Measurements from ENCODE around the gene C10orf105.

C10orf105 gene

DNA sequence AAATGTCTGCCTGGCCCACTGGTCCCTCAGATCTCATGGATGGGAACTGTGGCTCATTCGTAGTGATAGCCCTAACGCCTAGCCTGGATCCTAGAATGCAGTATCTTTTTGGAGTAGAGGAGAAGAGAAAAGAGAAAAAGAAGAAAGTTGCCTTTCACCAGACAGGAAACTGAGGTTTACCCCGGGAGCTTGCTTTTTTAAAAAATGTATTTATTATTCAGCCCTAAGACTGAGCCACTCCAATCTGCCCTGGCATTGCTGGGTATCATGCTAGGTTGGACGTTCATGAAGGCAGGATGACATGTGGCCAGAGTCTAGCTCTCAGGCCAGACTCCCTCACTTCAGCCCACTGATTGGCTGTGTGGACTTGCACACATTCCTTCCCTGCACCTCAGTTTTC lies 21.5 kb upstream of the C10orf105 start:
- TF ChIP-seq, protein P1, sequence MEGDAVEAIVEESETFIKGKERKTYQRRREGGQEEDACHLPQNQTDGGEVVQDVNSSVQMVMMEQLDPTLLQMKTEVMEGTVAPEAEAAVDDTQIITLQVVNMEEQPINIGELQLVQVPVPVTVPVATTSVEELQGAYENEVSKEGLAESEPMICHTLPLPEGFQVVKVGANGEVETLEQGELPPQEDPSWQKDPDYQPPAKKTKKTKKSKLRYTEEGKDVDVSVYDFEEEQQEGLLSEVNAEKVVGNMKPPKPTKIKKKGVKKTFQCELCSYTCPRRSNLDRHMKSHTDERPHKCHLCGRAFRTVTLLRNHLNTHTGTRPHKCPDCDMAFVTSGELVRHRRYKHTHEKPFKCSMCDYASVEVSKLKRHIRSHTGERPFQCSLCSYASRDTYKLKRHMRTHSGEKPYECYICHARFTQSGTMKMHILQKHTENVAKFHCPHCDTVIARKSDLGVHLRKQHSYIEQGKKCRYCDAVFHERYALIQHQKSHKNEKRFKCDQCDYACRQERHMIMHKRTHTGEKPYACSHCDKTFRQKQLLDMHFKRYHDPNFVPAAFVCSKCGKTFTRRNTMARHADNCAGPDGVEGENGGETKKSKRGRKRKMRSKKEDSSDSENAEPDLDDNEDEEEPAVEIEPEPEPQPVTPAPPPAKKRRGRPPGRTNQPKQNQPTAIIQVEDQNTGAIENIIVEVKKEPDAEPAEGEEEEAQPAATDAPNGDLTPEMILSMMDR (IDR thresholded peaks at IDR 0.05): no peak
- DNase-seq: no peak
- peaks cover 10% of the 10 kb centered on the region for H3K4me1 Mint-ChIP-seq
- no peaks in the 10 kb centered on the region for H3K36me3 Mint-ChIP-seq (ENCODE audit: low read depth)
- no peak overlapping the region for H3K27ac Mint-ChIP-seq
- peaks cover 12% of the 10 kb centered on the region for H3K27me3 Mint-ChIP-seq (ENCODE audit: low read depth, poor library complexity)
- H3K9me3 Mint-ChIP-seq: no peaks in the 10 kb centered on the region
- no peak overlapping the region for H3K4me3 Mint-ChIP-seq

DNA sequence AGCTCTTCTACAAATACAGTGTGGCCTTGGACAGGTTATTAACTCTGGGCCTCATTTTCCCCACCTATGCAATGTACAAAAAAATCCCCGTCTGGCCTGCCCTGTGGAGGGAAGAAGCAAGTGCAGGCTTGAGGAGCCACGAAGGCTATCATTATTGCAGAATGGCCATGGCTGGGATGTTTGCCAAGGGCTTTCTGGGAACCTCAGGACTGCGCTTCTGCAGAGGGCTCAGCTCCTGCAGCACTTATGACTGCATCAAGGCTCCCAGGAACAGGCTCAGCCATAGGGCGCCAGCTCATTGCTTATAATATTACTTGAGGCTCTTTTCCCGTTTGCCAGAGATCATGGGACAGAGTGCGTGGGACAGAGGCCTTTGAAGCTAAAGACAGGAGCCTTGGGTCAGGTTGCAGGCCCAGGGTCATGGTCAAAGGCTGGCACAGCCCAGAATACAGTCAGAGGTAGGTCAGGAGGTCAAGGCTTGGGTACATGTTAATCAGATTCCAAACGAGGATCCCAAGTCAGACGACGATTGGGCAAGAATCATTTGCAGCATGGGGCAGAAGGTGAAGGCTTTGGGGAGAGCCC lies 20.6 kb upstream of the C10orf105 start:
- DNase-seq: no peak
- peaks cover 5% of the 10 kb centered on the region for H3K4me1 Mint-ChIP-seq
- H3K4me3 Mint-ChIP-seq: no peak overlapping the region
- no peaks in the 10 kb centered on the region for H3K36me3 Mint-ChIP-seq (ENCODE audit: low read depth)
- H3K9me3 Mint-ChIP-seq: no peaks in the 10 kb centered on the region
- H3K27ac Mint-ChIP-seq: no peak overlapping the region
- H3K27me3 Mint-ChIP-seq (ENCODE audit: low read depth, poor library complexity): peaks cover 12% of the 10 kb centered on the region
- TF ChIP-seq, protein P1 (IDR thresholded peaks at IDR 0.05): no peak

DNA sequence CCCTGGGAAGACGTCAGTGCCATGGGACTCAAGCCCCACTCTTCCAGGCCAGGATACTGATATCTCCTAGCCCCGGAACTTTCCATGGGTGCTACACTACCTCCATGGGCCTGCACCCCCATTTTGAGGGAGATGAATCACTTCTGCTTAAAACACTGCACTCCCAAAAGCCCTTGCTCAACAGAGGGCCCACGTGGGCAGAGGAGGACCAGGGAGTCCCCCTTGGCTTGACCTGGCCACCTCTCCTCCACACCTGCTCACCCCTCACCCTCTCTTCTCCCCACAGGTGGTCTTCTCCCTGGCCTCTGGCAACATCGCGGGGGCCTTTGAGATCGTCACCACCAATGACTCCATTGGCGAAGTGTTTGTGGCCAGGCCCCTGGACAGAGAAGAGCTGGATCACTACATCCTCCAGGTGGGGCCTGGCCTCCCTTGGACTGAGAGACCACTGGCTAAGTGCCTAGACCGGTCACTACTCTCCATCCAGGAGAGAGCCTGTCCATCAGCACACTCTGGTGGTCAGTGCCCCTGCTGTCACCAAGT lies 19.9 kb upstream of the C10orf105 start:
- Mint-ChIP-seq H3K27ac (no peak overlapping the region), H3K36me3 (ENCODE audit: low read depth) (no peaks in the 10 kb centered on the region), H3K4me3 (no peak overlapping the region), H3K4me1 (peaks cover 5% of the 10 kb centered on the region), H3K27me3 (ENCODE audit: low read depth, poor library complexity) (peaks cover 12% of the 10 kb centered on the region), H3K9me3 (no peaks in the 10 kb centered on the region)
- DNase-seq: no peak
- TF ChIP-seq, protein P1 (IDR thresholded peaks at IDR 0.05): no peak

DNA sequence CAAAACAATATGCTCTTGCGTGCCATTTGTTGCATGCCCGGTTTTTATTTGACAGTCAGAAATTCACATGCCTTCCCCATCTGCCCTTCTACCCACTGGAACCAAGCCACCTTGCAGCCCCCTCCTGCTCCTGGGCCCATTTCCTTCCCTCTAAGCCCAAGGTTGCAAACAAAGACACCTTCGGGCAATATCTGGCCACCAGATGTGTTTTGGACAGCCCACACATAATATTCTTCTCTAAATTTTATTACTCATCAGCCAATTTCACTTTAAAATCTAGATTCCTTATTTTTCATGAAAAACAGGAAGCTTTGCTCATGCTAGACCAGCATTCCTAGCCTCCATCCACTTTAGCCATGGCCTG lies 18.2 kb upstream of the C10orf105 start:
- Mint-ChIP-seq H3K36me3 (ENCODE audit: low read depth) (no peaks in the 10 kb centered on the region), H3K9me3 (no peaks in the 10 kb centered on the region), H3K4me1 (peaks cover 13% of the 10 kb centered on the region), H3K27ac (no peak overlapping the region), H3K27me3 (ENCODE audit: low read depth, poor library complexity) (peaks cover 11% of the 10 kb centered on the region), H3K4me3 (no peak overlapping the region)
- TF ChIP-seq, protein P1 (IDR thresholded peaks at IDR 0.05): no peak
- no peak for DNase-seq

DNA sequence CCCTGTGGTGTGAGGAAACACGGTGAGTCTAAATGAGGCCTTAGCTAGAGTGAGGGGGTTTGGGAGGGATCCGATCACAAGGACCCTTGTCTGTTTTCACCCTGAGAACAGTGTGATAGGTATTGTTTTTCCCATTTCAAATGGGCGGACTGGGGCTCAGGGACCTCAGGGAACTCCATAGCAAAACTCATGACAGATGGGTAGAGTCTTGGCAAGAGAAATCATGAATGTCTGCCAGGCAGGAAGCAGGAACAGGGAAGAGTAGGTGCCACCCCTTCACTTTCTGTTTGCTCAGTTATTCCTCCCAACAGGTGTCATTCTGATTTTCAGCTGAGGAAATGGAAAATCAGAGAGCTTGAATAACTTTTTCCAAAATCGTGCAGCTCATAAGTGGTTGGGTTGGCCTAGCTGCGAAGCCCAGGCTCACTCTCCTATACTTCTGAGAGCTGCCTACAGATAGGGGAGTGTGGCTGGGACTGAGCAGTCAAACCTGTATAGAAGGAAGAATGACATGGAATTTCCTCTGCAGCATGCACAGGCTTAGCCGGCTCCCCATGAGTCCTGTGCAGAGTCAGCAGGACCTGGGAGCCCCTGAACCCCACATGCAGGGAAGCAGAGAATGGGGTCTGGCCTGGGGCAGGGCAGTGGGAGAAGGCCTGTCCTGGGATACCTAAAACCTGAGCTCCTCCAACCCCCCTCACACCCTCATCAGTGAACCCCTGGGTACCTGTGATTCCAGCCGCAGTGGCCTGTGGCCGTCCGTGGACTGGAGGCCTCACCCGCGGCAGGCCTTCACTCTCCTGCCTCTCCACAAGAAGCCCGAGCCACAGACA lies 17.6 kb upstream of the C10orf105 start:
- peaks cover 5% of the 10 kb centered on the region for H3K27me3 Mint-ChIP-seq (ENCODE audit: low read depth, poor library complexity)
- no peak overlapping the region for H3K4me3 Mint-ChIP-seq
- TF ChIP-seq, protein P1 (IDR thresholded peaks at IDR 0.05): no peak
- no peaks in the 10 kb centered on the region for H3K36me3 Mint-ChIP-seq (ENCODE audit: low read depth)
- H3K9me3 Mint-ChIP-seq: no peaks in the 10 kb centered on the region
- H3K4me1 Mint-ChIP-seq: peaks cover 19% of the 10 kb centered on the region
- no peak overlapping the region for H3K27ac Mint-ChIP-seq
- DNase-seq: no peak
